ENCODE data around the gene JAKMIP1. TPM values are rescaled to one million over a fixed set of nuclear protein-coding genes. Genes with fewer than 3 reads are reported as not detected.

Gene JAKMIP1
- total RNA-seq, 1 donor from 2014 or later: 5.5 TPM

- no peak for TF ChIP-seq EZH2 (IDR thresholded peaks at IDR 0.05)
- TF ChIP-seq CTCF (IDR thresholded peaks at IDR 0.05): no peak
- TF ChIP-seq EZH2phosphoT487 (IDR thresholded peaks at IDR 0.05): no peak
- Histone ChIP-seq H3K4me3 (no peak overlapping the region), H3K9me3 (ENCODE audit: low read depth) (no peaks in the 10 kb centered on the region), H3F3A (ENCODE audit: low read depth) (no peaks in the 10 kb centered on the region), H4K20me1 (ENCODE audit: low read depth) (no peaks in the 10 kb centered on the region), H2AFZ (replicated peaks) (no peak overlapping the region), H3K79me2 (ENCODE audit: low read depth) (no peaks in the 10 kb centered on the region), H3K9ac (no peak overlapping the region), H3K4me1 (peaks cover 25% of the 10 kb centered on the region), H3K4me2 (no peak overlapping the region), H3K27me3 (no peaks in the 10 kb centered on the region), H3K36me3 (no peaks in the 10 kb centered on the region), H3K27ac (no peak overlapping the region)
- Mint-ChIP-seq H3K4me1 (peaks cover 16% of the 10 kb centered on the region), H3K36me3 (no peaks in the 10 kb centered on the region), H3K4me3 (no peak overlapping the region), H3K27me3 (ENCODE audit: insufficient read depth, low read depth) (peaks cover 15% of the 10 kb centered on the region), H3K27ac (no peak overlapping the region), H3K9me3 (peaks cover 2% of the 10 kb centered on the region)
- no peak for DNase-seq (ENCODE audit: low spot score)
Measured at GRCh38 chr4:6125103-6125651, 75.2 kb downstream of the JAKMIP1 start.

GRCh38 chr4:6124386-6125102 is 75.8 kb downstream of the JAKMIP1 start:
- Histone ChIP-seq H2AFZ (replicated peaks) (no peak overlapping the region), H3K9ac (no peak overlapping the region), H3K9me3 (ENCODE audit: low read depth) (no peaks in the 10 kb centered on the region), H3K27ac (no peak overlapping the region), H3K4me1 (peaks cover 28% of the 10 kb centered on the region), H3F3A (ENCODE audit: low read depth) (no peaks in the 10 kb centered on the region), H3K79me2 (ENCODE audit: low read depth) (no peaks in the 10 kb centered on the region), H3K27me3 (no peaks in the 10 kb centered on the region), H4K20me1 (ENCODE audit: low read depth) (no peaks in the 10 kb centered on the region), H3K4me2 (no peak overlapping the region), H3K4me3 (no peak overlapping the region), H3K36me3 (no peaks in the 10 kb centered on the region)
- Mint-ChIP-seq H3K27ac (no peak overlapping the region), H3K9me3 (peaks cover 2% of the 10 kb centered on the region), H3K4me1 (peaks cover 14% of the 10 kb centered on the region), H3K4me3 (no peak overlapping the region), H3K27me3 (ENCODE audit: insufficient read depth, low read depth) (peaks cover 12% of the 10 kb centered on the region), H3K36me3 (no peaks in the 10 kb centered on the region)
- DNase-seq (ENCODE audit: low spot score): no peak
- no peak for TF ChIP-seq EZH2 (IDR thresholded peaks at IDR 0.05)
- no peak for TF ChIP-seq EZH2phosphoT487 (IDR thresholded peaks at IDR 0.05)
- no peak for TF ChIP-seq CTCF (IDR thresholded peaks at IDR 0.05)

DNA sequence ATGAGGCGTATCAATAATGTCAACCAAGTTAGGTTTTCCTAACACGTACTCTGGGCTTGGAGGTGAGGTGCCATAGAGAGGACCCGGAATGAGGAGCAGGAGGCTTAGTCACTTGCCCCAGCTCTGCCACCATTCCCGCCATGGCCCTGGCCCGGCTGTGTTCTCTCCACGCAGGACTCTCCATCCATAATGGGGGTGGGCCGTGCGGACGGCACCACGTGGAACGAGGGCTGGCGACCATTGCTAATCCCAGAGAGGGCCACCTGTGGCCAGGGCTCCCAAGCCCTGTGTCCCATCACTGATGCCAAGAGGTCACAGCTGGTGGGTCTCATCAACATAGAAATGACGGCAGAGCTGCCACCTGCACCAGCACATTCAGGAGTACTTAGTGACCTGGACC is 76.4 kb downstream of the JAKMIP1 start:
- Histone ChIP-seq H3K36me3 (no peaks in the 10 kb centered on the region), H3K79me2 (ENCODE audit: low read depth) (no peaks in the 10 kb centered on the region), H4K20me1 (ENCODE audit: low read depth) (no peaks in the 10 kb centered on the region), H3K9me3 (ENCODE audit: low read depth) (no peaks in the 10 kb centered on the region), H2AFZ (replicated peaks) (no peak overlapping the region), H3K4me1 (peaks cover 28% of the 10 kb centered on the region), H3K9ac (no peak overlapping the region), H3K27ac (no peak overlapping the region), H3K4me3 (no peak overlapping the region), H3K4me2 (no peak overlapping the region), H3K27me3 (no peaks in the 10 kb centered on the region), H3F3A (ENCODE audit: low read depth) (no peaks in the 10 kb centered on the region)
- Mint-ChIP-seq H3K27me3 (ENCODE audit: insufficient read depth, low read depth) (peaks cover 7% of the 10 kb centered on the region), H3K4me1 (peaks cover 14% of the 10 kb centered on the region), H3K27ac (no peak overlapping the region), H3K4me3 (no peak overlapping the region), H3K9me3 (peaks cover under 1% of the 10 kb centered on the region), H3K36me3 (no peaks in the 10 kb centered on the region)
- DNase-seq (ENCODE audit: low spot score): no peak
- TF ChIP-seq CTCF (IDR thresholded peaks at IDR 0.05) (no peak), EZH2 (IDR thresholded peaks at IDR 0.05) (no peak), EZH2phosphoT487 (IDR thresholded peaks at IDR 0.05) (no peak)

Data from neural progenitor cell (in vitro differentiated cells).